ENCODE data around the gene GMPPA. TPM values are rescaled to one million over a fixed set of nuclear protein-coding genes. Genes with fewer than 3 reads are reported as not detected.

The GMPPA gene
- total RNA-seq, 1 experiment from 2014 or later, result 51.9 TPM

DNA sequence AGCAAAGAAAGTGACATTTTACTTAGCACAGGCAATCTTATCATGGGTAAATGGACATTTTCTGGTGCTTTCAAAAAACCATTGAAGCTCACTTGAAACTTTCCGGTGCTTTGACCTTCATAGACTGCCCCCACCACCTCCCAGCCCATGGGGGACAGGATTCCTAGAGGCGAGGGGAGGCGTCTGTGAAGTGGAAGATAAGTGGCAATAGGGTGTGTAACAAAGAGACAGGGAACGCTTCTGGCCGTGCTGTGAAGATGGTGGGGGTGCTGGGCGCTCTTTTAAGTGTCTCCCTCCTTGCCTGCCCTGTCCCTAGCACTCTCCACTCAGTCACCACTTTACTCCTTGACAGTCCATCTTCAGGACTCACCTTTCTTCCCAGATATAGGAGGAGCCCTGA, 23.4 kb upstream of the GMPPA start:
- Mint-ChIP-seq H3K36me3 (no peaks in the 10 kb centered on the region), H3K9me3 (no peaks in the 10 kb centered on the region), H3K27ac (no peak overlapping the region), H3K4me1 (peaks cover 24% of the 10 kb centered on the region), H3K4me3 (no peak overlapping the region), H3K27me3 (ENCODE audit: low read depth) (no peaks in the 10 kb centered on the region; the same call in 1 of the 2 replicates)
- TF ChIP-seq CREB1 (CRISPR knock-in tag; IDR thresholded peaks at IDR 0.05) (no peak), ATF3 (CRISPR knock-in tag; conservative IDR thresholded peaks at IDR 0.05) (no peak), CBFB (CRISPR knock-in tag; IDR thresholded peaks at IDR 0.05; ENCODE audit: low read depth) (no peak), NFE2L1 (CRISPR knock-in tag; IDR thresholded peaks at IDR 0.05) (no peak), MXD4 (CRISPR knock-in tag; IDR thresholded peaks at IDR 0.05; ENCODE audit: borderline replicate concordance) (no peak), ZNF121 (CRISPR knock-in tag; IDR thresholded peaks at IDR 0.05) (no peak), JUN (CRISPR knock-in tag; IDR thresholded peaks at IDR 0.05) (no peak), PRRX2 (CRISPR knock-in tag; IDR thresholded peaks at IDR 0.05) (no peak), ZBTB21 (CRISPR knock-in tag; IDR thresholded peaks at IDR 0.05; ENCODE audit: borderline replicate concordance) (no peak)
- TF ChIP-seq, protein P1, sequence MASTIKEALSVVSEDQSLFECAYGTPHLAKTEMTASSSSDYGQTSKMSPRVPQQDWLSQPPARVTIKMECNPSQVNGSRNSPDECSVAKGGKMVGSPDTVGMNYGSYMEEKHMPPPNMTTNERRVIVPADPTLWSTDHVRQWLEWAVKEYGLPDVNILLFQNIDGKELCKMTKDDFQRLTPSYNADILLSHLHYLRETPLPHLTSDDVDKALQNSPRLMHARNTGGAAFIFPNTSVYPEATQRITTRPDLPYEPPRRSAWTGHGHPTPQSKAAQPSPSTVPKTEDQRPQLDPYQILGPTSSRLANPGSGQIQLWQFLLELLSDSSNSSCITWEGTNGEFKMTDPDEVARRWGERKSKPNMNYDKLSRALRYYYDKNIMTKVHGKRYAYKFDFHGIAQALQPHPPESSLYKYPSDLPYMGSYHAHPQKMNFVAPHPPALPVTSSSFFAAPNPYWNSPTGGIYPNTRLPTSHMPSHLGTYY (CRISPR knock-in tag; IDR thresholded peaks at IDR 0.05), result no peak
- TF ChIP-seq, protein P2, sequence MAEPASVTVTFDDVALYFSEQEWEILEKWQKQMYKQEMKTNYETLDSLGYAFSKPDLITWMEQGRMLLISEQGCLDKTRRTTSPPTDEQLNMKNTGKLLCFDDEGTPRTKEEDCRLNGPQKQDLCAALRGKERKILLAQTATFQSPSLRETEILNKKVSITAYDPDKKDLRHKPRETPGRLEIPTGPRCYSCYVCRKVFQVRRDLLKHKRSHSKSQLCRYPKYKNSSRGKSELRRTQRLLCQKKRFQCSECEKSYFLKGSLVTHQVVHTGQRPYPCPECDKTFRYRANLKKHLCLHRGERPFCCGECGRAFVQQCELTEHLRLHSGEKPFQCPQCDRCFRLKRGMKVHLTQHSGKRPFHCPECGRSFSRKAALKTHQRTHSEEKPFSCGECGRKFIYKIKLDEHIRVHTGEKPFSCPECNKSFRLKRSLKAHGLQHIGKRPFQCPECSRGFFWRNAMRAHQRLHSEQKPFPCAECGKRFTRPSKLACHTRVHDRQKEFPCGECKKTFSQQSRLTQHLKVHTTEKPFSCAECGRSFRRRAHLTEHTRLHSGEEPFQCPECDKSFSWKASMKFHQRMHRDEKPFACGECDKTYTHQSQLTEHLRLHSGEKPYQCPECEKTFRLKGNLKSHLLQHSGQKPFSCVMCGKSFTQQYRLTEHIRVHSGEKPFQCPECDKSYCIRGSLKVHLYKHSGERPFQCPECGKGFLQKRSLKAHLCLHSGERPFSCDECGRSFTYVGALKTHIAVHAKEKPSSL (CRISPR knock-in tag; conservative IDR thresholded peaks at IDR 0.05), result no peak
- ChIA-PET CTCF (interaction anchor here (0.8 to 35.9 kb wide), 9 partner anchors 9 to 73 kb away, joined by 3 to 2316 read pairs (median 18); partner anchors contain the start of genes ASIC4, CHPF, SPEG and TMEM198), POLR2A (no interaction called here)
- DNase-seq (ENCODE audit: low spot score) (no peak), ATAC-seq (no peak)

DNA sequence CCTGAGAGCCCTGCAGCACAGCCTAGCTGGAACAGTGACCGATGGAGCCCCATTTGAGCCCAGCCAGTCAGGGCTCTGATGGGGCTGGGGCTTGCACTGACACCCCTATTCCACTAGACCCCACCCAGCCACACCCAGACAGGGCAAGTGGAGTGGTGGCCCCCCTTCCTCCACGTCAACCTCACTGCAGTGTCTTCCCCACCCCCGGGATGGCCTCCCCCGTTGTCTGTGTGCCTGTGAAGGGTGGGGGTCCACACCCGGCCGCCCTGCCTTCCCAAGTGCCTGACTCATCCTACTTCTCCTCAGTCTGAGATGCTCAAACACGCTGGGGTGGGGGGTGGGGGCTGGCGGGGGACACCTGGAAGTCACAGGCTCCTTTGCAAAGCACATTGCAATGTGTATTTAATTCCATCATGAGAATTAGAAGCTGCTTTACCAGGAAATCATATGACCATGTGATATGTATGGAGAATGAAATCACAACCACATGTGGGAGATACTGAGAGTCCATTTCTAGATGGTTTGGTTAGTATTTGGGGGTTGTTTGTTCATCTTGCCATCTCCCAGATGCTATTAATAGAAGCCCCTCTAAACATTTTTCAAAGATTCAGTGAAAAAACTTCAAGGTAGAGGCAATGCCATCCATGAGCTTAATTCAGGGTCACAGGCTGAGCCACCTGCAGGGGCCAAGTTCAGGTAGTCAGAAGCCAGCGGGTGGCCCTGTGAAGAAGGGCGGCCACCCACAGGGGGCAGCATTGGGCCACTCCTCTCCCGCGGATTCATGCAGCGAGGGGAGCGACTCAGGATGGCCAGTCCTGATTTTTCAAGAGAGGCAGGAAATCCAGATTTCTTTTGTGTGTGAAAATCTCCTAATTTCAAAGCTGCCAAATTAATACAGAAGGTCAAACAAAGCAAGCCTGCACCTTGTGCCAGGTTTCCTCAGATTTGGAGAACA, 22.7 kb upstream of the GMPPA start:
- H3K27me3 Mint-ChIP-seq (ENCODE audit: low read depth), result no peaks in the 10 kb centered on the region; the same call in 1 of the 2 replicates
- peaks cover 24% of the 10 kb centered on the region for H3K4me1 Mint-ChIP-seq
- DNase-seq (ENCODE audit: low spot score) (peak; percentile 86), ATAC-seq (peak; percentile 48)
- H3K27ac Mint-ChIP-seq, result peak overlapping the region; percentile 81; the same call in 1 of the 2 replicates
- POLR2A ChIA-PET, result interaction anchor here (0.8 to 1.2 kb wide), 2 partner anchors 11 to 31 kb away, joined by 4 to 5 read pairs; no protein-coding TSS in a partner anchor
- no peaks in the 10 kb centered on the region for H3K36me3 Mint-ChIP-seq
- CTCF ChIA-PET, result interaction anchor here (0.6 to 35.9 kb wide), 29 partner anchors 8 to 209 kb away, joined by 3 to 2316 read pairs (median 7); partner anchors contain the start of genes ASIC4, CHPF, DES and DNPEP
- H3K4me3 Mint-ChIP-seq, result peak overlapping the region; percentile 68
- no peaks in the 10 kb centered on the region for H3K9me3 Mint-ChIP-seq
- TF ChIP-seq AFF4 (CRISPR knock-in tag; IDR thresholded peaks at IDR 0.05; ENCODE audit: borderline replicate concordance), result no peak
- TF ChIP-seq, protein P3, sequence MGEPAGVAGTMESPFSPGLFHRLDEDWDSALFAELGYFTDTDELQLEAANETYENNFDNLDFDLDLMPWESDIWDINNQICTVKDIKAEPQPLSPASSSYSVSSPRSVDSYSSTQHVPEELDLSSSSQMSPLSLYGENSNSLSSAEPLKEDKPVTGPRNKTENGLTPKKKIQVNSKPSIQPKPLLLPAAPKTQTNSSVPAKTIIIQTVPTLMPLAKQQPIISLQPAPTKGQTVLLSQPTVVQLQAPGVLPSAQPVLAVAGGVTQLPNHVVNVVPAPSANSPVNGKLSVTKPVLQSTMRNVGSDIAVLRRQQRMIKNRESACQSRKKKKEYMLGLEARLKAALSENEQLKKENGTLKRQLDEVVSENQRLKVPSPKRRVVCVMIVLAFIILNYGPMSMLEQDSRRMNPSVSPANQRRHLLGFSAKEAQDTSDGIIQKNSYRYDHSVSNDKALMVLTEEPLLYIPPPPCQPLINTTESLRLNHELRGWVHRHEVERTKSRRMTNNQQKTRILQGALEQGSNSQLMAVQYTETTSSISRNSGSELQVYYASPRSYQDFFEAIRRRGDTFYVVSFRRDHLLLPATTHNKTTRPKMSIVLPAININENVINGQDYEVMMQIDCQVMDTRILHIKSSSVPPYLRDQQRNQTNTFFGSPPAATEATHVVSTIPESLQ (CRISPR knock-in tag; IDR thresholded peaks at IDR 0.05), result no peak
- peak; percentile 8; the same call in 1 of the 2 replicates for TF ChIP-seq SP1 (CRISPR knock-in tag; conservative IDR thresholded peaks at IDR 0.05)
- TF ChIP-seq, protein P4, sequence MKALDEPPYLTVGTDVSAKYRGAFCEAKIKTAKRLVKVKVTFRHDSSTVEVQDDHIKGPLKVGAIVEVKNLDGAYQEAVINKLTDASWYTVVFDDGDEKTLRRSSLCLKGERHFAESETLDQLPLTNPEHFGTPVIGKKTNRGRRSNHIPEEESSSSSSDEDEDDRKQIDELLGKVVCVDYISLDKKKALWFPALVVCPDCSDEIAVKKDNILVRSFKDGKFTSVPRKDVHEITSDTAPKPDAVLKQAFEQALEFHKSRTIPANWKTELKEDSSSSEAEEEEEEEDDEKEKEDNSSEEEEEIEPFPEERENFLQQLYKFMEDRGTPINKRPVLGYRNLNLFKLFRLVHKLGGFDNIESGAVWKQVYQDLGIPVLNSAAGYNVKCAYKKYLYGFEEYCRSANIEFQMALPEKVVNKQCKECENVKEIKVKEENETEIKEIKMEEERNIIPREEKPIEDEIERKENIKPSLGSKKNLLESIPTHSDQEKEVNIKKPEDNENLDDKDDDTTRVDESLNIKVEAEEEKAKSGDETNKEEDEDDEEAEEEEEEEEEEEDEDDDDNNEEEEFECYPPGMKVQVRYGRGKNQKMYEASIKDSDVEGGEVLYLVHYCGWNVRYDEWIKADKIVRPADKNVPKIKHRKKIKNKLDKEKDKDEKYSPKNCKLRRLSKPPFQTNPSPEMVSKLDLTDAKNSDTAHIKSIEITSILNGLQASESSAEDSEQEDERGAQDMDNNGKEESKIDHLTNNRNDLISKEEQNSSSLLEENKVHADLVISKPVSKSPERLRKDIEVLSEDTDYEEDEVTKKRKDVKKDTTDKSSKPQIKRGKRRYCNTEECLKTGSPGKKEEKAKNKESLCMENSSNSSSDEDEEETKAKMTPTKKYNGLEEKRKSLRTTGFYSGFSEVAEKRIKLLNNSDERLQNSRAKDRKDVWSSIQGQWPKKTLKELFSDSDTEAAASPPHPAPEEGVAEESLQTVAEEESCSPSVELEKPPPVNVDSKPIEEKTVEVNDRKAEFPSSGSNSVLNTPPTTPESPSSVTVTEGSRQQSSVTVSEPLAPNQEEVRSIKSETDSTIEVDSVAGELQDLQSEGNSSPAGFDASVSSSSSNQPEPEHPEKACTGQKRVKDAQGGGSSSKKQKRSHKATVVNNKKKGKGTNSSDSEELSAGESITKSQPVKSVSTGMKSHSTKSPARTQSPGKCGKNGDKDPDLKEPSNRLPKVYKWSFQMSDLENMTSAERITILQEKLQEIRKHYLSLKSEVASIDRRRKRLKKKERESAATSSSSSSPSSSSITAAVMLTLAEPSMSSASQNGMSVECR (CRISPR knock-in tag; IDR thresholded peaks at IDR 0.05; ENCODE audit: borderline replicate concordance), result no peak
- no peak for TF ChIP-seq ZNF416 (CRISPR knock-in tag; IDR thresholded peaks at IDR 0.05)
- TF ChIP-seq, protein P5, sequence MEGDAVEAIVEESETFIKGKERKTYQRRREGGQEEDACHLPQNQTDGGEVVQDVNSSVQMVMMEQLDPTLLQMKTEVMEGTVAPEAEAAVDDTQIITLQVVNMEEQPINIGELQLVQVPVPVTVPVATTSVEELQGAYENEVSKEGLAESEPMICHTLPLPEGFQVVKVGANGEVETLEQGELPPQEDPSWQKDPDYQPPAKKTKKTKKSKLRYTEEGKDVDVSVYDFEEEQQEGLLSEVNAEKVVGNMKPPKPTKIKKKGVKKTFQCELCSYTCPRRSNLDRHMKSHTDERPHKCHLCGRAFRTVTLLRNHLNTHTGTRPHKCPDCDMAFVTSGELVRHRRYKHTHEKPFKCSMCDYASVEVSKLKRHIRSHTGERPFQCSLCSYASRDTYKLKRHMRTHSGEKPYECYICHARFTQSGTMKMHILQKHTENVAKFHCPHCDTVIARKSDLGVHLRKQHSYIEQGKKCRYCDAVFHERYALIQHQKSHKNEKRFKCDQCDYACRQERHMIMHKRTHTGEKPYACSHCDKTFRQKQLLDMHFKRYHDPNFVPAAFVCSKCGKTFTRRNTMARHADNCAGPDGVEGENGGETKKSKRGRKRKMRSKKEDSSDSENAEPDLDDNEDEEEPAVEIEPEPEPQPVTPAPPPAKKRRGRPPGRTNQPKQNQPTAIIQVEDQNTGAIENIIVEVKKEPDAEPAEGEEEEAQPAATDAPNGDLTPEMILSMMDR (IDR thresholded peaks at IDR 0.05), result peak; percentile 91
